Ectodermal cell (in vitro differentiated cells): Measurements from ENCODE around the gene ALPI.
"Not testable (repeated sequence)": the region's sequence is repeated elsewhere in the genome, so short reads cannot be mapped to it uniquely, and the experiment has no call there.

Experiments
- H3K27ac ChIP-seq: 2 replicates; pipeline ENCODE4 v1.7.0; 2013; ENCODE audit warnings: mild to moderate bottlenecking, low read depth, low read length; ENCODE audit not compliant: insufficient read depth, poor library complexity, severe bottlenecking
- H3K27me3 ChIP-seq: 2 replicates; pipeline ENCODE4 v1.7.0; 2013; ENCODE audit warnings: mild to moderate bottlenecking, low read length; ENCODE audit not compliant: insufficient read depth, control insufficient read depth, poor library complexity, severe bottlenecking
- H3K36me3 ChIP-seq: one replicate; pipeline ENCODE4 v1.7.0; 2013; ENCODE audit warnings: low read length; ENCODE audit not compliant: control insufficient read depth, insufficient read depth
- H3K4me1 ChIP-seq: one replicate; pipeline ENCODE4 v1.7.0; 2013; ENCODE audit warnings: low read length; ENCODE audit not compliant: control insufficient read depth, insufficient read depth
- H3K4me3 ChIP-seq: 2 replicates; pipeline ENCODE4 v1.7.0; 2013; ENCODE audit warnings: low read depth, low read length, control low read depth; ENCODE audit not compliant: insufficient read depth
- H3K9me3 ChIP-seq: 2 replicates; pipeline ENCODE4 v1.7.0; 2013; ENCODE audit warnings: mild to moderate bottlenecking, low read length, moderate library complexity; ENCODE audit not compliant: control insufficient read depth
- WGBS, 2 experiments: methylation state at CpG; one replicate each; pipeline ENCODE4 v1.1.7; 2013; ENCODE audit warnings: missing lambda C conversion rate in 2 of 2; 5-methylcytosine and 5-hydroxymethylcytosine counted together

ALPI gene

DNA sequence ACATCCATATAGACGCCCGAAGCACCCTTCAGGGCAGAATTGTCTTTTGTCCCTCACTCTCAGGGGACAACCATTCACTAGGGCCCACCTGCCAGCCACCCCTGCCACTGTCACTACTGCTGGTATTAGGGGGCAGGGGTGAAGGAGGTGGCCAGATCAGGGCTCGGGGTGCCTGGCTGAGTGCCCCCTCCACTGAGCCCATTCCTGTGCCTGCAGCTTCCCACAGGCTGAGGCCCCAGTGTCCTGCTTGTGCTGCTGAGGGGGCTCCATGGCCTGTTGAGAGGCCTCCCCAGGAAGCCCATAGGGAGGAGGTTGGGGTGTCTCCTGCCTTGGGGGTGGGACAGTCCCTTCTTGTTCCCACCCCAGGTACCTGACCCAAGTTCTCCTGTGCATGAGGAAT is 4.3 kb upstream of the ALPI start:
- peaks cover 19% of the 10 kb centered on the region for H3K27me3 ChIP-seq
- H3K27ac ChIP-seq, H3K36me3 ChIP-seq, H3K9me3 ChIP-seq, H3K4me1 ChIP-seq, H3K4me3 ChIP-seq: not testable (repeated sequence)
- WGBS, 2 experiments: 88 to 89% methylated on average over 3 of the region's 3 CpGs

DNA sequence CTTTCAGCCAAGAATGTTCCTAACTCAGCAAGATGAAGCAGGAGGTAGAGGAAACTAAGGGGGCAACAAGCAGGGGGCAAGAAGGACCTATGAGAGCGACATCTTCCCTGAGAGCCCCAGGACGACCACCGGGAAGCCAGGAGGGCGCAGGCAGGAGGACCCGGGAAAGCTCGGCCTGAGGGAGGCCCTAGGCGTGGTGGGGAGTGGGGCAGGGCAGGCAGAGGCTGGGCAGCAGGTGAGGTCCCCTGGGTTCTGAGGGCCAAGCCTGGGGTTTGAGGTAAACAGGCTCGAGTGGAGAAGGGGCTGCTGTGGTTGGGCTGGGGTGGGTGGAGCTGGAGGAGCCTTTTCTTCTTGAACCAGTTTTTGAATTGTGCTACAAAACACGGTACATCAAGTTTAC is 1.3 kb upstream of the ALPI start:
- no peak overlapping the region for H3K4me3 ChIP-seq
- WGBS, 2 experiments: 88 to 92% methylated on average over 9 of the region's 9 CpGs
- no peaks in the 10 kb centered on the region for H3K36me3 ChIP-seq
- H3K27me3 ChIP-seq: peaks cover 8% of the 10 kb centered on the region
- H3K4me1 ChIP-seq: no peaks in the 10 kb centered on the region
- H3K27ac ChIP-seq: no peak overlapping the region
- no peaks in the 10 kb centered on the region for H3K9me3 ChIP-seq

DNA sequence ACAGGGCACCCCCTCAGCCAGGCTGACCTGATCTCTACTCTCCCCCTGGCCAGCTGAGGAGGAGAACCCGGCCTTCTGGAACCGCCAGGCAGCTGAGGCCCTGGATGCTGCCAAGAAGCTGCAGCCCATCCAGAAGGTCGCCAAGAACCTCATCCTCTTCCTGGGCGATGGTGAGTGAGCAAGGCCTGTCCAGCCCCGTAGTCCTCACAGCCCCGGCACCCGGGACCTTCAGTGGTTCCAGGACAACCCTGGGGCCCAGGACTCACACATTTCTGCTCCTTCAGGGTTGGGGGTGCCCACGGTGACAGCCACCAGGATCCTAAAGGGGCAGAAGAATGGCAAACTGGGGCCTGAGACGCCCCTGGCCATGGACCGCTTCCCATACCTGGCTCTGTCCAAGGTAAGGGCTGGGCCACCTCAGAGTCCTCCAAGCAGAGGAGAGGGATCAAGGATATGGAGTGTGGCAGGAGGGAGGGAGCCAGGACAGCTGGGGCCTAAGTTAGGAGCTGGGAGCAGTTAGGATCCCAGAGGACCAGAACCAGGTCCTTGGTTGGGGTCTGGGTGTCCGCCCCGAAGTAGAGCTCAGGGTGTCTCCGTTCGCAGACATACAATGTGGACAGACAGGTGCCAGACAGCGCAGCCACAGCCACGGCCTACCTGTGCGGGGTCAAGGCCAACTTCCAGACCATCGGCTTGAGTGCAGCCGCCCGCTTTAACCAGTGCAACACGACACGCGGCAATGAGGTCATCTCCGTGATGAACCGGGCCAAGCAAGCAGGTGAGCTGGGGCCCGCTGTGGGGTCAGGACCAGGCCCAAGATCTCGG is 555 bp downstream of the ALPI start:
- Histone ChIP-seq H3K27me3 (no peaks in the 10 kb centered on the region), H3K4me3 (no peak overlapping the region), H3K27ac (no peak overlapping the region), H3K4me1 (no peaks in the 10 kb centered on the region), H3K9me3 (no peaks in the 10 kb centered on the region), H3K36me3 (no peaks in the 10 kb centered on the region)
- 94 to 95% methylated on average over 27 of the region's 27 CpGs for WGBS, 2 experiments

DNA sequence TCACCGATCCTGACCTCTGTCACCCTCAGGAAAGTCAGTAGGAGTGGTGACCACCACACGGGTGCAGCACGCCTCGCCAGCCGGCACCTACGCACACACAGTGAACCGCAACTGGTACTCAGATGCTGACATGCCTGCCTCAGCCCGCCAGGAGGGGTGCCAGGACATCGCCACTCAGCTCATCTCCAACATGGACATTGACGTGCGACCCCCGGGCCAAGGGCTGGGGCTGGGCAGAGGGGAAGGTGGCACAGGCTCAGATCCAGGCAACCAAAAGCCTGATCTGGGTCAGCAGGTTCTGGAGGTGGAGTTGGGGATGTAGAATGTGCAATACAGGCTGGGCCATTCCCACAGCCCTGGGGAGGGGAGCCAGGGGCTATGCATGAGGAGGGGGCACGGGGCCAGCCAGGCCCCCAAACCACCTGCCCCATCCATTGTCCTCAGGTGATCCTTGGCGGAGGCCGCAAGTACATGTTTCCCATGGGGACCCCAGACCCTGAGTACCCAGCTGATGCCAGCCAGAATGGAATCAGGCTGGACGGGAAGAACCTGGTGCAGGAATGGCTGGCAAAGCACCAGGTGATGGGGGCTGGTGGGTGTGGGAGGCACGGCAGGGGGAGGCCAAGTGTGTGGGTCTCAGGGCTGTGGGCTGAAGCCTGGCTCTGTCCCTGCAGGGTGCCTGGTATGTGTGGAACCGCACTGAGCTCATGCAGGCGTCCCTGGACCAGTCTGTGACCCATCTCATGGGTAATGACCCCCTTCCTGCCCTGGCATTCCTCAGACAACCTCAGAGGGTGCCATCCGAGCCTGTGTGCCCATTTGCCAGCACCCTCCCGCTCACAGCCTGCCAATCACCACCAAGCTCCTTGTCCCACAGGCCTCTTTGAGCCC is 1.4 kb downstream of the ALPI start:
- Histone ChIP-seq H3K27ac (no peak overlapping the region), H3K4me3 (no peak overlapping the region), H3K4me1 (no peaks in the 10 kb centered on the region), H3K9me3 (no peaks in the 10 kb centered on the region), H3K27me3 (no peaks in the 10 kb centered on the region), H3K36me3 (no peaks in the 10 kb centered on the region)
- 93 to 94% methylated on average over 21 of the region's 21 CpGs for WGBS, 2 experiments

DNA sequence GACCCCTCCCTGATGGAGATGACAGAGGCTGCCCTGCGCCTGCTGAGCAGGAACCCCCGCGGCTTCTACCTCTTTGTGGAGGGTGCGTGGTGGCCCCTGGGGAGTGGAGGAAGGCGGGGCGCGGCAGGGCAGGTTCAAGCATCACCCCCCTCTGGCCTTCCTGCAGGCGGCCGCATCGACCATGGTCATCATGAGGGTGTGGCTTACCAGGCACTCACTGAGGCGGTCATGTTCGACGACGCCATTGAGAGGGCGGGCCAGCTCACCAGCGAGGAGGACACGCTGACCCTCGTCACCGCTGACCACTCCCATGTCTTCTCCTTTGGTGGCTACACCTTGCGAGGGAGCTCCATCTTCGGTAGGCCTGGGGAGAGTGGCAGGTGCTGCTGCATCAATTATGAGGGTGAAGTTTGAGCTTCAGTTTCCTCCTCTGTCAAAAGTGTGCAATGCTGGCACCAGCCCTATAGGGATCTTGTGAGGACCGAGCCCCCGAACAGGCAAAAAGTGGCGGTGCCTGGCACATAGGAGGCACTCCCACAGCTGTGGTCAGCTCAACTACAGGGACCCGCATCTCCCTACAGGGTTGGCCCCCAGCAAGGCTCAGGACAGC is 2.2 kb downstream of the ALPI start:
- Histone ChIP-seq H3K27ac (no peak overlapping the region), H3K4me3 (no peak overlapping the region), H3K36me3 (no peaks in the 10 kb centered on the region), H3K27me3 (no peaks in the 10 kb centered on the region), H3K4me1 (no peaks in the 10 kb centered on the region), H3K9me3 (no peaks in the 10 kb centered on the region)
- WGBS, 2 experiments: 93% methylated on average over 25 of the region's 25 CpGs

DNA sequence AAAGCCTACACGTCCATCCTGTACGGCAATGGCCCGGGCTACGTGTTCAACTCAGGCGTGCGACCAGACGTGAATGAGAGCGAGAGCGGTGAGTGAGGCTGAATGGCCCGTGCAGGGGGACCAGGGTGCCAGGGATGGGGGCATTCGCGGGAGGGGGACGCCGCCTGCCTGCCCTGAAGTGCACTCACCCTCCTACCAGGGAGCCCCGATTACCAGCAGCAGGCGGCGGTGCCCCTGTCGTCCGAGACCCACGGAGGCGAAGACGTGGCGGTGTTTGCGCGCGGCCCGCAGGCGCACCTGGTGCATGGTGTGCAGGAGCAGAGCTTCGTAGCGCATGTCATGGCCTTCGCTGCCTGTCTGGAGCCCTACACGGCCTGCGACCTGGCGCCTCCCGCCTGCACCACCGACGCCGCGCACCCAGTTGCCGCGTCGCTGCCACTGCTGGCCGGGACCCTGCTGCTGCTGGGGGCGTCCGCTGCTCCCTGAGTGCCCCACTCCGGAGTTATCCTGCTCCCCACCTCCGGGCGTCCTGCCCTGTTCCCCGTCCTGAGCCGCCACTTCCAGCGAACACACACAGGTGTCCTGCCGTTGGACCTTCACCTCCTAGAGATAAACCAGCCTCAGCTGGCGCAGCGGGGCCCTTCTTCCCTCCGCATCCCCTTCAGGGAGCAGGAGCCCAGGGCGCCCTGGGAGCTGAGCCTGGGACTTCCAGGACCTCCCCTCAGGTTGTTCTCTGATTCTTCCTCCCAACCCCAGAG is 2.9 kb downstream of the ALPI start:
- no peak overlapping the region for H3K27ac ChIP-seq
- no peak overlapping the region for H3K4me3 ChIP-seq
- no peaks in the 10 kb centered on the region for H3K36me3 ChIP-seq
- H3K27me3 ChIP-seq: no peaks in the 10 kb centered on the region
- no peaks in the 10 kb centered on the region for H3K4me1 ChIP-seq
- 95 to 96% methylated on average over 56 of the region's 56 CpGs for WGBS, 2 experiments
- H3K9me3 ChIP-seq: no peaks in the 10 kb centered on the region

DNA sequence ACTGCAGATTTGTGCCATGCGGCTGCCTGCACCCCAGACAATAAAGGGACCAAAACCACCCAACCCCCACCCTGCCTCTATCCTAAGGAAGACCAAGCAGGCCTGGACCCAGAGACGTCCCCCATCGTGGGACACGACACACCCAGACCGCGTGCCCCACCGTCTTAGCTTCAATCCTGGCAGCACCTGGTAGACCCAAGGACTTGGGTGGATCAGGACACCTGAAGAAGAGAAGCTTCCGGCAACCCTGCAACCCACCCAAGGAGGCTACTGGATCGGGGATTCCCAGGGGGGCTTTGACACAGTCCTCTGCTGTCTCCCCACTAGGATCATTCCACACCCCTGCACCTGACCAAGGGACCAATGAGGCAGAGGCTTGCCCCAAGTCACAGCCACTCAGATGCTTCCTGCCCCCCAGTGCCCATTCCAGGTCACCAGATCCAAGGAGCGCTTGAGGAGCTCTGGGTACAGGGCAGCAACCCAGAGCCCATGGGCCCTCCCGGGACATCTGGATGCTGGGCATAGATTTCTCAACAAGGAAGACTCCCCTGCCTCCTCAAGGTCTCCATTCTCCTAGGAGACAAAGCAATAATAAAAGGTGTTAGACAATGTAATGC is 3.6 kb downstream of the ALPI start:
- no peaks in the 10 kb centered on the region for H3K9me3 ChIP-seq
- H3K27me3 ChIP-seq: no peaks in the 10 kb centered on the region
- H3K27ac ChIP-seq: no peak overlapping the region
- H3K4me3 ChIP-seq: no peak overlapping the region
- 93 to 96% methylated on average over 11 of the region's 11 CpGs for whole genome bisulfite sequencing, 2 experiments
- no peaks in the 10 kb centered on the region for H3K4me1 ChIP-seq
- no peaks in the 10 kb centered on the region for H3K36me3 ChIP-seq

DNA sequence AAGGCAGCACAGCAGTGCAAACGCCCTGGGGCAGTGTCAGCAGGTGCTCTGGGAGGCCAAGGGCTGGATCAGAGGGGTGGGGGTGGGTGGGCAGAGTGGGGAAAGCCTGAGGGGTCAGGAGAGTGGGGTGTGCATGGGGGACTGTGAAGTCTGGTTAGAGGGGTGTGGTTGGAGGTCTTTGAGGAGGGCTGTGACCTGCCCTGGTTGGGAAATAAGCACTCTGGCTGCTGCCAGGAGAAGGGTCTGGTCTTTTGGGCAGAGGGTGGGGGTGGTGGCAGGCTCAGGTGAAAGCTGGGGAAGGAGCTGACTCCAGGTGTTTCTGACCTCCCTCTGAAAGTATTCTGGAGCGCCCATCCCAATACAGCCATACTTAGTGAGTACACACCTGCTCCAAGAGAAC is 4.2 kb downstream of the ALPI start:
- WGBS, 2 experiments: 71 to 81% methylated on average over 1 to 2 of the region's 2 CpGs
- H3K4me1 ChIP-seq: no peaks in the 10 kb centered on the region
- H3K4me3 ChIP-seq: no peak overlapping the region
- H3K36me3 ChIP-seq: no peaks in the 10 kb centered on the region
- H3K9me3 ChIP-seq: no peaks in the 10 kb centered on the region
- no peaks in the 10 kb centered on the region for H3K27me3 ChIP-seq
- no peak overlapping the region for H3K27ac ChIP-seq

DNA sequence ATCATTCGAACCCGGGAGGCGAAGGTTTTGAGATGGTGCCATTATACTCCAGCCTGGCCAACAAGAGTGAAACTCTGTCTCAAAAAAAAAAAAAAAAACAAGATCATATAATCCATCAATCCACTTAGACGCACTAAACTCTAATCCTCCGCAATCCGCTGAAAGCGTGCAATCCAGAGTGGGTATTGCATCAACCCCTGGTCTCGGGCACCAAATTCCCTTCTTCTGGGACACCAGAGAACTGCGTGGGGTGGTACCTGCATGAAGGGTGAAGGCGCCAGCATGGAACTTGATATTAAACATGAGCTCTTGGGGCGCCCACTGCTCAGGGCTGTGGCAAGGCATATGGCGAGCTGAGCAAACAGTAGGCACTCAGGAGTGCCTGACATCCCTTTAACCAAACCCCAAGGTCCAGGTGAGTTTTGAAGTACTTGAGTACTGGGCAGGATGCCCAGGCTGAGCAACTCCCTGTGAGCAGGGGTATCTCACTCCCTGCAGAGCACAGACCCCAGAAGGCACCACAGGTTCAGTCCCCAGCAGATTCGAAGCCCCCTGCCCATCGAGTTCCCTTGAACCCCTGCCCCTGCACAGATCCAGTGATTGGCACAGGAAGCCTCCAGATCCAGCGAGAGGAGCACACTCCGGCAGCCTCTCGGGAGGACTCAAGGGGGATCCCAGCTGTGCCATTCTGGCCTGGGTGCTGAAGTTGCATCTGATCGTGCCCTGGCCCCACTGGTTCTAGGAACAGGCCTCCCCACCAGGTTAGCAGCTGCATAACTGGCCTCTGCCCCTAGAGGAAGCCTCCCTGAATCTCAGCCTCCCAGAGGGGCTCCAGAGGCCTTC is 8.0 kb downstream of the ALPI start:
- 89% methylated on average over 18 of the region's 18 CpGs for WGBS, 2 experiments

More for the DNA sequence above, 8.0 kb downstream of the ALPI start:
- no peak overlapping the region for H3K27ac ChIP-seq
- no peaks in the 10 kb centered on the region for H3K4me1 ChIP-seq
- no peaks in the 10 kb centered on the region for H3K36me3 ChIP-seq
- no peaks in the 10 kb centered on the region for H3K9me3 ChIP-seq
- no peaks in the 10 kb centered on the region for H3K27me3 ChIP-seq
- no peak overlapping the region for H3K4me3 ChIP-seq
